Parathyroid adenoma (tissue), 2 donors: ENCODE measurements around the gene ASPDH.

ENCODE experiments used
- H2AFZ ChIP-seq: fragments of 300-600 bp; sonication (generic); one replicate; pipeline ENCODE4 v1.7.0; 2017; ENCODE audit warnings: antibody characterized with exemption, mild to moderate bottlenecking
- H3K27ac ChIP-seq: fragments of 300-600 bp; sonication (generic); one replicate; pipeline ENCODE4 v1.7.0; 2017
- H3K27me3 ChIP-seq: fragments of 300-600 bp; sonication (generic); one replicate; pipeline ENCODE4 v1.7.0; 2017; ENCODE audit warnings: low read length; ENCODE audit not compliant: control insufficient read depth, insufficient read depth
- H3K36me3 ChIP-seq: fragments of 300-600 bp; sonication (generic); one replicate; pipeline ENCODE4 v1.7.0; 2017; ENCODE audit warnings: low read length; ENCODE audit not compliant: control insufficient read depth, insufficient read depth
- H3K4me1 ChIP-seq: fragments of 300-600 bp; sonication (generic); one replicate; pipeline ENCODE4 v1.7.0; 2017; ENCODE audit warnings: control low read depth
- H3K4me2 ChIP-seq: fragments of 300-600 bp; sonication (generic); one replicate; pipeline ENCODE4 v1.7.0; 2017; ENCODE audit warnings: low read length
- H3K4me3 ChIP-seq: fragments of 300-600 bp; sonication (generic); one replicate; pipeline ENCODE4 v1.7.0; 2017; ENCODE audit warnings: low read depth, low read length
- H3K79me2 ChIP-seq: fragments of 300-600 bp; sonication (generic); one replicate; pipeline ENCODE4 v1.7.0; 2017; ENCODE audit warnings: control low read depth
- H3K9ac ChIP-seq: fragments of 300-600 bp; sonication (generic); one replicate; pipeline ENCODE4 v1.7.0; 2017; ENCODE audit warnings: mild to moderate bottlenecking
- H3K9me3 ChIP-seq: fragments of 300-600 bp; sonication (generic); one replicate; pipeline ENCODE4 v1.7.0; 2017; ENCODE audit warnings: low read length; ENCODE audit not compliant: control insufficient read depth
- TF ChIP-seq, protein P1 (sequence below): fragments of 300-600 bp; sonication (generic); IDR thresholded peaks from one replicate; pipeline ENCODE4 v1.7.0; 2017; ENCODE audit warnings: antibody characterized with exemption, mild to moderate bottlenecking
- donor health status: primary hyperparathyroidism.

Gene ASPDH

GRCh38 chr19:50494186-50495019 lies 19.3 kb downstream of the ASPDH start:
- Histone ChIP-seq H3K9ac (no peak overlapping the region), H3K9me3 (no peaks in the 10 kb centered on the region), H3K27me3 (no peaks in the 10 kb centered on the region), H3K27ac (no peak overlapping the region), H3K36me3 (no peaks in the 10 kb centered on the region), H3K4me3 (no peak overlapping the region), H3K79me2 (no peaks in the 10 kb centered on the region), H3K4me2 (no peak overlapping the region), H3K4me1 (no peaks in the 10 kb centered on the region), H2AFZ (no peak overlapping the region)
- TF ChIP-seq, protein P1, sequence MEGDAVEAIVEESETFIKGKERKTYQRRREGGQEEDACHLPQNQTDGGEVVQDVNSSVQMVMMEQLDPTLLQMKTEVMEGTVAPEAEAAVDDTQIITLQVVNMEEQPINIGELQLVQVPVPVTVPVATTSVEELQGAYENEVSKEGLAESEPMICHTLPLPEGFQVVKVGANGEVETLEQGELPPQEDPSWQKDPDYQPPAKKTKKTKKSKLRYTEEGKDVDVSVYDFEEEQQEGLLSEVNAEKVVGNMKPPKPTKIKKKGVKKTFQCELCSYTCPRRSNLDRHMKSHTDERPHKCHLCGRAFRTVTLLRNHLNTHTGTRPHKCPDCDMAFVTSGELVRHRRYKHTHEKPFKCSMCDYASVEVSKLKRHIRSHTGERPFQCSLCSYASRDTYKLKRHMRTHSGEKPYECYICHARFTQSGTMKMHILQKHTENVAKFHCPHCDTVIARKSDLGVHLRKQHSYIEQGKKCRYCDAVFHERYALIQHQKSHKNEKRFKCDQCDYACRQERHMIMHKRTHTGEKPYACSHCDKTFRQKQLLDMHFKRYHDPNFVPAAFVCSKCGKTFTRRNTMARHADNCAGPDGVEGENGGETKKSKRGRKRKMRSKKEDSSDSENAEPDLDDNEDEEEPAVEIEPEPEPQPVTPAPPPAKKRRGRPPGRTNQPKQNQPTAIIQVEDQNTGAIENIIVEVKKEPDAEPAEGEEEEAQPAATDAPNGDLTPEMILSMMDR, result no peak

GRCh38 chr19:50493171-50493570 lies 20.5 kb downstream of the ASPDH start:
- TF ChIP-seq, protein P1, result no peak
- no peak overlapping the region for H3K27ac ChIP-seq
- no peak overlapping the region for H2AFZ ChIP-seq
- no peaks in the 10 kb centered on the region for H3K79me2 ChIP-seq
- H3K9ac ChIP-seq, result no peak overlapping the region
- H3K4me2 ChIP-seq, result no peak overlapping the region
- no peaks in the 10 kb centered on the region for H3K27me3 ChIP-seq
- no peaks in the 10 kb centered on the region for H3K36me3 ChIP-seq
- no peak overlapping the region for H3K4me3 ChIP-seq
- no peaks in the 10 kb centered on the region for H3K9me3 ChIP-seq
- no peaks in the 10 kb centered on the region for H3K4me1 ChIP-seq

DNA sequence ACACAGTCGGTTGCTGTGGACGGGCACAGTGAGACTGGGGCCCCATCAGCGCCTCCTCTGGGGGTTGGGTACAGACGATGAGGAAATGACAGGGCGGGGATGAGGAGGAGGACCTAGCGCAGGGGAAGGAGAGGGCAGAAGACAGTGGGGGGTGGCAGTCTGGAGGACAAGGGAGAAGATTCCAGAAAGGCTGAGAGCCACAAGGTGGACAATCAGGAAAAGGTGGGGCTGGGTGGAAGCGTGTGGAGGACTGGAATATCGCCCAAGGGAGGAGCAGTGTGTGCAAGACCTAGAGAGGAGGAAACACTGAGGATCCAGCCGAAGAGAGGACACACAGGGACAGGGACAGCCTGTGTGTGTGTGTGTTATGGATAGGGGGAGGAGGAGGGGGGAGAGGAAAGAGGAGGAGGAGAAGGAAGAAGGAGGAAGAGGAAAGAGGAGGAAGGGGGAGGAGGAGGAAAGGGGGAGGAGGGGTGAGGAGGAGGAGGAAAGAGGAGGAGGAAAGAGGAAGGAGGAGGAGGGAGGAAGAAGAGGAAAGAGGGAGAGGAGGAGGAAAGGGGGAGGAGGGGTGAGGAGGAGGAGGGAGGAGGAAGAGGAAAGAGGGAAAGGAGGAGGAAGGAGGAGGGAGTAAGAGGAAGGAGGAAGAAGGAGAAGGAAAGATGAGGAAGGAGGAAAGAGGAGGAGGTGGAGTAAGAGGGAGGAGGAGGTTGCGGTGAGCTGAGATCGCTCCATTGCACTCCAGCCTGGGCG lies 21.2 kb downstream of the ASPDH start:
- Histone ChIP-seq H3K36me3 (no peaks in the 10 kb centered on the region), H3K27ac (no peak overlapping the region), H3K4me3 (no peak overlapping the region), H3K27me3 (no peaks in the 10 kb centered on the region), H2AFZ (no peak overlapping the region), H3K4me2 (no peak overlapping the region), H3K79me2 (no peaks in the 10 kb centered on the region), H3K4me1 (no peaks in the 10 kb centered on the region), H3K9me3 (no peaks in the 10 kb centered on the region), H3K9ac (no peak overlapping the region)
- TF ChIP-seq, protein P1, result no peak

DNA sequence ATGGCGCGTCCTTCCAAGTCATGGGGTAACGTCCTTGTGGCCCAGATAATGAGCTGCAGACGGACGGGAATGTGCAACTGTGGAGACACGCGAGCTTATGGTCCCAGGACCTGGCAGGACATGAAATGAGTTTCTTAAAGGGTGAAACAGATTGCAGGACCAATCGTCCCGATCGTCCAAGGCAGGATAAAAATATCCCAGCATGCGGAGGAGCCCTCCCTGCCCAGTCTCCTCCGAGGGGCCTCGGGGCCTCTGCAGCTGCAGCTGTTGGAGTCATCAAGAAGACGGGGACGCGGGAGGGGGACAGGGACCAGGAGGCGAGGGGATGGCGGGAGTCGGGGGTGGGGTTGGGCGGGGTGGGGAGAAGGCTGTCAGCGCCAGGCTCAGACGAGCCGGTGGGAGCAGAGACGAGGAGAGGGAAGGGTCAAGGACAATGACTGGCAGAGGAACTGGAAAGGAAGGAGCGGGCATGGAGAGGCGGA lies 22.7 kb downstream of the ASPDH start:
- TF ChIP-seq, protein P1, result no peak
- H3K9ac ChIP-seq, result no peak overlapping the region
- no peak overlapping the region for H3K27ac ChIP-seq
- no peaks in the 10 kb centered on the region for H3K4me1 ChIP-seq
- peaks cover 5% of the 10 kb centered on the region for H3K79me2 ChIP-seq
- no peak overlapping the region for H3K4me2 ChIP-seq
- H3K27me3 ChIP-seq, result peaks cover 6% of the 10 kb centered on the region
- no peak overlapping the region for H2AFZ ChIP-seq
- no peaks in the 10 kb centered on the region for H3K36me3 ChIP-seq
- H3K9me3 ChIP-seq, result peaks cover 5% of the 10 kb centered on the region
- H3K4me3 ChIP-seq, result no peak overlapping the region
